Measurements from ENCODE around the gene SP4. TPM values are rescaled to one million over a fixed set of nuclear protein-coding genes. Genes with fewer than 3 reads are reported as not detected.

The SP4 gene
- total RNA-seq, 4 donors from 2014 or later, result 8.0 to 44.9 (median 14.0) TPM

DNA sequence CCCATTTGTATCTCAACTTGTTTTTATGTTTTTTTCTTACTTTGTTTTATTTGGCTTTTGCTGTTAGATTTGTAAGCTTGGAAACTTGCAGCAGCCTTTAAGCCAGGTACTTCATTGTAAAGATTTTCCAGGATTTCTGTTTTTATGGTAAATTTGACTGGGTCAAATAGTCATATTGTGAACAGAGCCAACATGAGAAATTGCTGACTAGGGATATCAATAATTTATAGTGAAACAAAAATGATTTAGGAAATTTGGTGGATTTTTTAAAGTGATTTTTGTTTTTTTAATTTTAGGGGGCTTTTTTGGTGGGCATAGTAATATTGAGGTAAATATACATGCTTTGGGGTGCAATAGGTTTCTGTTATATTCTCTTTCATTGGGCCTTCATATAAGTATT, 22.2 kb downstream of the SP4 start:
- TF ChIP-seq POLR2A (IDR thresholded peaks at IDR 0.05; ENCODE audit: low read depth) (no peak), POLR2AphosphoS5 (IDR thresholded peaks at IDR 0.05) (no peak), CTCF (IDR thresholded peaks at IDR 0.05) (no peak), EP300 (IDR thresholded peaks at IDR 0.05) (no peak)
- H3K27me3 ChIP-seq, result no peaks in the 10 kb centered on the region
- H3K9me3 ChIP-seq, result no peaks in the 10 kb centered on the region
- peaks cover 0 to 4% (median 2%) of the 10 kb centered on the region in 4 donors for H3K36me3 ChIP-seq
- no peaks in the 10 kb centered on the region for H3K4me1 ChIP-seq
- H3K27ac ChIP-seq (replicated peaks in 1 of 4), result no peak overlapping the region
- no peak overlapping the region for H3K4me3 ChIP-seq
- intact Hi-C loops (cut with DNase I), result no loop called here
- no peak for DNase-seq (ENCODE audit: extremely low spot score)

DNA sequence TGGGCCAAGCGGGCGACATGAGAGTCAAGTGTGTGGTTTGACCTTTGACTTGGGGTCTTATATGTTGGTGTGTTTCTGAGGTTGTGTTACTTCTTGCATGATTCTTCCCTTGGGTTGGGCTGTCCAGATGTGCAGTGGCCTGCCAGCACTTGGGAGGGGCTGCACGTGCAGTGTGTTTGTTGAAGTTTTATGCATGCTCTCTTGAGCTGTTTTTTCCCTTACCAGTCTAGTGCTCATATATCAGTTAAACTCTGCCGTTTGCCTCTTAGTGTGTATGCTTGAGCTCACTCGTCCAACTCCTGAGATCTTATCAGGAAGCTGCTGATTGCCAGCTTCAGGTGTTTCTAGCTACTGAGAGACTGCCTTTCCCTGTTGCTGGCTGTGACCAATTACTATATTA, 23.1 kb downstream of the SP4 start:
- Histone ChIP-seq H3K4me3 (no peak overlapping the region), H3K4me1 (no peaks in the 10 kb centered on the region), H3K9me3 (no peaks in the 10 kb centered on the region), H3K27ac (replicated peaks in 1 of 4) (no peak overlapping the region), H3K27me3 (no peaks in the 10 kb centered on the region), H3K36me3 (peaks cover 0 to 12% (median 5%) of the 10 kb centered on the region in 4 donors)
- WGBS, result 94% methylated on average over 5 of the region's 5 CpGs
- TF ChIP-seq EP300 (IDR thresholded peaks at IDR 0.05), result no peak
- TF ChIP-seq POLR2A (IDR thresholded peaks at IDR 0.05; ENCODE audit: low read depth), result no peak
- no peak for TF ChIP-seq POLR2AphosphoS5 (IDR thresholded peaks at IDR 0.05)
- no peak for TF ChIP-seq CTCF (IDR thresholded peaks at IDR 0.05)
- DNase-seq (ENCODE audit: extremely low spot score), result no peak
- intact Hi-C loops (cut with DNase I), result no loop called here

- DNase-seq (ENCODE audit: extremely low spot score), result no peak
- no peaks in the 10 kb centered on the region for H3K9me3 ChIP-seq
- H3K27me3 ChIP-seq, result no peaks in the 10 kb centered on the region
- H3K36me3 ChIP-seq, result peaks cover 0 to 22% (median 11%) of the 10 kb centered on the region in 4 donors
- no peak overlapping the region for H3K4me3 ChIP-seq
- peaks cover 3 to 14% (median 8%) of the 10 kb centered on the region in 4 donors for H3K4me1 ChIP-seq
- intact Hi-C loops (cut with DNase I), result no loop called here
- no peak overlapping the region for H3K27ac ChIP-seq (replicated peaks in 1 of 4)
- TF ChIP-seq EP300 (IDR thresholded peaks at IDR 0.05) (no peak), CTCF (IDR thresholded peaks at IDR 0.05) (no peak), POLR2AphosphoS5 (IDR thresholded peaks at IDR 0.05) (no peak), POLR2A (IDR thresholded peaks at IDR 0.05; ENCODE audit: low read depth) (no peak)
Observed at GRCh38 chr7:21454182-21454581, 26.3 kb downstream of the SP4 start.

DNA sequence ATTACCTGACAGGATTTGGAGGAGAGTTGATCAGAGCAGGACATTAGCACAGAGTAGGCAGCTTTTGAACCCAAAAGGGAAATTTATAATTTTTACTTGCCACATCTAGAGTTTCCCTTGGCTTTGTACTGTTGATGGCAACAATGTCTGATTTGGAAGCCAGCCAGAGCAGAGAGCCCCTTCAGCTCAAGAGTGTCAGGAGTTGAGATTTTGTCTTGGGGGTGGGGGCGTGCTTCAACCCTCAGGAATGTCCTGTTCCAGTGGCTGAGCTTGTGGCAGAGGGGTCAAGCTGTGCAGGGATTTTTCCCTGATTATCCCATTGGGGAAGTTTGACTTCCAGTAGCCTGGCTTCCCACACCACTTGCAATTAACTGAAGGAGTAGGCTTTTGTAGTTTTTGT, 27.0 kb downstream of the SP4 start:
- WGBS, result 71% methylated on average over 1 of the region's 1 CpG
- H3K9me3 ChIP-seq, result no peaks in the 10 kb centered on the region
- TF ChIP-seq POLR2AphosphoS5 (IDR thresholded peaks at IDR 0.05) (no peak), POLR2A (IDR thresholded peaks at IDR 0.05; ENCODE audit: low read depth) (no peak), CTCF (IDR thresholded peaks at IDR 0.05) (no peak), EP300 (IDR thresholded peaks at IDR 0.05) (no peak)
- no peak for DNase-seq (ENCODE audit: extremely low spot score)
- no peaks in the 10 kb centered on the region for H3K27me3 ChIP-seq
- intact Hi-C loops (cut with DNase I), result no loop called here
- H3K27ac ChIP-seq (replicated peaks in 1 of 4), result no peak overlapping the region
- peaks cover 0 to 23% (median 11%) of the 10 kb centered on the region in 4 donors for H3K36me3 ChIP-seq
- no peak overlapping the region for H3K4me3 ChIP-seq
- H3K4me1 ChIP-seq, result peaks cover 7 to 14% (median 9%) of the 10 kb centered on the region in 4 donors

DNA sequence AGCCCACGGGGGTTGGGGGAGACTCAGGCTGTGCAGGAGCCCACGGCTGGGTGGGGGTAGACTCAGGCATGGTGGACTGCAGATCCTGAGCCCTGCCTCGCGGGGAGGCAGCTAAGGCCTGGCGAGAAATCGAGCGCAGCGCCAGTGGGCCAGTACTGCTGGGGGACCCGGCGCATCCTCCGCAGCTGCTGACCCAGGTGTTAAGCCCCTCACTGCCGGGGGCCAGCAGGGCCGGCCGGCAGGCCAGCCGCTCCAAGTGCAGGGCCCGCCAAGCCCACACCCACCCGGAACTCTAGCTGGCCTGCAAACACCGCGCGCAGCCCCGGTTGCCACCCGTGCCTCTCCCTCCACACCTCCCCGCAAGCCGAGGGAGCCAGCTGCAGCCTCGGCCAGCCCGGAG, 33.4 kb downstream of the SP4 start:
- Histone ChIP-seq H3K36me3 (peaks cover 0 to 17% (median 11%) of the 10 kb centered on the region in 4 donors), H3K27ac (replicated peaks in 1 of 4) (no peak overlapping the region), H3K4me1 (peaks cover 7 to 14% (median 9%) of the 10 kb centered on the region in 4 donors), H3K27me3 (no peaks in the 10 kb centered on the region), H3K4me3 (no peak overlapping the region), H3K9me3 (no peaks in the 10 kb centered on the region)
- 83% methylated on average over 4 of the region's 26 CpGs for WGBS
- TF ChIP-seq POLR2AphosphoS5 (IDR thresholded peaks at IDR 0.05) (no peak), POLR2A (IDR thresholded peaks at IDR 0.05; ENCODE audit: low read depth) (no peak), CTCF (IDR thresholded peaks at IDR 0.05) (no peak), EP300 (IDR thresholded peaks at IDR 0.05) (no peak)
- no peak for DNase-seq (ENCODE audit: extremely low spot score)
- intact Hi-C loops (cut with DNase I), result no loop called here

All from esophagus muscularis mucosa (tissue), 4 donors.